ENCODE data around the gene SORCS2. TPM values are rescaled to one million over a fixed set of nuclear protein-coding genes. Genes with fewer than 3 reads are reported as not detected.

The SORCS2 gene
- total and polyA plus RNA-seq, 2 of the 4 experiments (the other 2 are of a cell fraction), result 0.36 to 0.62 TPM

DNA sequence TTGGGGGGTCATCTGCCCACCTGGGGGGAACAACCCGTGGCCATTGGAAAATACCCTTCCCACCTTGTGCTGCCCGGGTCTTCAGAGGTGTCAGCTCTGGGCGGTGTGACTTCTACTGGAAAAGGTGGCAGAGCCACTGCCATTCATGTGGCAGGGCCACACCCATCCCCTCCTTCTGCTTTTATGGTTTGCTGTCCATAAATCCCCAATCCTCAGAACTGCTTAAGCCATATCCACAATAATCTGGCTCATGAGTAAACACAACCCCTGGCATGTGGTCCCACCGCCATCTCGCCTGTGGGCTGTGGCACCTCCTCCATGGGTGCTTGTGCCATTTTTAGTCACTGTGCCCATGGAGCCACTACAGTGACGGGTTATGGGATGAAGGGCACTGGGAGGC lies 20.6 kb downstream of the SORCS2 start:
- Histone ChIP-seq H3K23ac (ENCODE audit: low read depth, low read length) (no peak overlapping the region), H2BK5ac (ENCODE audit: low read depth, low read length, poor library complexity, severe bottlenecking) (no peak overlapping the region), H2BK20ac (ENCODE audit: low read depth, low read length) (no peak overlapping the region), H3K4me2 (ENCODE audit: low read depth, low read length) (no peak overlapping the region), H2AK9ac (replicated peaks; ENCODE audit: low read depth, low read length, poor library complexity) (no peak overlapping the region), H3K4me3 (ENCODE audit: insufficient read depth, low read depth, low read length) (no peak overlapping the region), H3K27ac (ENCODE audit: insufficient read depth, low read length) (no peak overlapping the region), H3K14ac (replicated peaks; ENCODE audit: low read depth, low read length) (no peak overlapping the region), H3K9me3 (ENCODE audit: control insufficient read depth, insufficient read depth, low read length) (peaks cover 11% of the 10 kb centered on the region), H3K56ac (ENCODE audit: extremely low read depth, insufficient read depth, low read length) (no peak overlapping the region), H3K9ac (ENCODE audit: low read depth, low read length) (no peak overlapping the region), H4K20me1 (ENCODE audit: insufficient read depth, low read length) (no peaks in the 10 kb centered on the region), H2AK5ac (ENCODE audit: low read depth, low read length) (no peak overlapping the region), H4K8ac (ENCODE audit: low read depth in 2 of 2, low read length in 2 of 2) (no peak overlapping the region), H3K18ac (ENCODE audit: low read depth, low read length) (no peak overlapping the region), H2BK120ac (ENCODE audit: low read depth, low read length) (no peak overlapping the region), H3K79me1 (ENCODE audit: low read depth in 1 of 2, low read length in 2 of 2) (no peaks in the 10 kb centered on the region), H3K4me1 (ENCODE audit: control insufficient read depth, insufficient read depth, low read length) (peaks cover 18% of the 10 kb centered on the region), H3K9me1 (ENCODE audit: insufficient read depth, low read length) (peaks cover 4% of the 10 kb centered on the region), H3K36me3 (ENCODE audit: control insufficient read depth, insufficient read depth, low read length) (no peaks in the 10 kb centered on the region), H3K27me3 (ENCODE audit: control insufficient read depth, insufficient read depth, low read length) (no peaks in the 10 kb centered on the region), H4K91ac (ENCODE audit: insufficient read depth, low read depth, low read length) (no peak overlapping the region), H3K4ac (ENCODE audit: low read depth, low read length) (no peak overlapping the region), H2BK15ac (ENCODE audit: low read depth, low read length) (no peak overlapping the region; the same call in 2 of the 3 replicates), H2AFZ (replicated peaks; ENCODE audit: low read length, poor library complexity) (no peak overlapping the region), H4K5ac (ENCODE audit: low read depth, low read length) (no peak overlapping the region)
- TF ChIP-seq NFE2L2 (IDR thresholded peaks at IDR 0.05; ENCODE audit: low read depth, low read length), result no peak
- no peak for TF ChIP-seq CHD1 (IDR thresholded peaks at IDR 0.05; ENCODE audit: low read depth, low read length)
- no peak for TF ChIP-seq CTCF (conservative IDR thresholded peaks at IDR 0.05; ENCODE audit: low read depth, low read length)
- dilution Hi-C loops (cut with HindIII; ENCODE audit: low sequenced_read_pairs, unreplicated experiment), result no loop called here
- ChIA-PET CTCF (no interaction called here), POLR2A (ENCODE audit: unreplicated experiment) (no interaction called here)
- ATAC-seq (ENCODE audit: low read depth) (no peak), DNase-seq (no peak)
- in situ Hi-C loops (cut with MboI; ENCODE audit: low sequenced_read_pairs), result no loop called here
- intact Hi-C loops (cut with micrococcal nuclease), result no loop called here
- WGBS, 2 experiments (ENCODE audit: extremely low coverage in 2 of 2, insufficient read length in 1 of 2), result 100% methylated on average over 2 of the region's 6 CpGs; no CpG with 5 or more reads in 1 of the 2 experiments
- no TSS peak for BruUV-seq (replicated peaks)
